Psoas muscle (tissue), 8 donors: ENCODE measurements around the gene AFF1. TPM values are rescaled to one million over a fixed set of nuclear protein-coding genes. Genes with fewer than 3 reads are reported as not detected.

Source experiments
- ATAC-seq, 4 donors: fragments of 200-7000 bp; cut with Tn5 transposase; one replicate each; pipeline ENCODE4 v1.9.1; 2020; ENCODE audit warnings: moderate library complexity in 3 of 4, mild to moderate bottlenecking in 2 of 4
- DNase-seq, 2 donors: peaks; one replicate each; pipeline ENCODE4 v3.0.0-alpha.2; 2020
- H3K27ac ChIP-seq: fragments of 200-600 bp; one replicate; pipeline ENCODE4 v1.8.0; 2022
- H3K27me3 ChIP-seq, 3 donors: fragments of 200-600 bp in 1 of 3; one replicate each; pipeline versions ENCODE4 v1.6.1 to v1.8.0; 2013 to 2022; ENCODE audit warnings: low read length in 2 of 3, mild to moderate bottlenecking in 2 of 3, moderate library complexity in 1 of 3; ENCODE audit not compliant: insufficient read depth in 3 of 3
- H3K36me3 ChIP-seq, 2 donors: fragments of 200-600 bp in 1 of 2; one replicate each; pipeline versions ENCODE4 v1.6.1 to v1.8.0; 2013 to 2022; ENCODE audit warnings: low read depth in 1 of 2, mild to moderate bottlenecking in 1 of 2, moderate library complexity in 1 of 2; ENCODE audit not compliant: insufficient read depth in 1 of 2
- H3K4me1 ChIP-seq: fragments of 200-600 bp; one replicate; pipeline ENCODE4 v1.8.0; 2022
- H3K4me3 ChIP-seq: fragments of 200-600 bp; one replicate; pipeline ENCODE4 v1.8.0; 2022; ENCODE audit warnings: mild to moderate bottlenecking
- H3K9me3 ChIP-seq: fragments of 200-600 bp; one replicate; pipeline ENCODE4 v1.8.0; 2022
- CTCF ChIP-seq: fragments of 200-600 bp; IDR thresholded peaks from one replicate; pipeline ENCODE4 v1.8.0; 2022; ENCODE audit warnings: antibody characterized with exemption
- WGBS, 3 donors: extraction: QIAGEN DNeasy Blood & Tissue Kit; methylation state at CpG; one replicate each; pipeline versions ENCODE4 v1.1.6 to v1.1.7; 2013; 5-methylcytosine and 5-hydroxymethylcytosine counted together
- intact Hi-C, 2 donors: fragments of 100-400 bp; cut with DNase I; formaldehyde crosslinking; loops; one replicate each; pipeline versions ENCODE4 v1.11.0 to v1.14.2; 2022
- polyA plus RNA-seq, 3 donors: library from polyadenylated mRNA; stranded (reverse); fragments of 200-250 nt; gene quantifications; one replicate each; pipeline ENCODE4 v1.2.3, GENCODE V29; 2013
- total RNA-seq, 4 donors: library from RNA; stranded (reverse); fragmentation: NEBNext Ultra II Directional in 2 of 4; extraction: Animal tissue kit (Norgen Biotek cat#: 25700) in 2 of 4; gene quantifications; one replicate each; pipeline versions ENCODE4 v1.2.1 to v1.2.4, GENCODE V29; 2021 to 2023
- donor health status: healthy with polysubstance abuse.
- donor health status: DM: no; HTN: no; CAD: no; lungs with moderate emphysema.
- donor health status: Bipolar disorder and iron deficiency.
- donor health status: healthy.
- donor health status: DM: yes; HTN: yes; CAD: no.
- donor health status: DM: no; HTN: no; CAD: no.
- donor health status: DM: no; HTN: no; CAD: no.
- donor health status: DM: yes; HTN: yes; CAD: no.

The AFF1 gene
- total and polyA plus RNA-seq, 7 donors: 62.7 to 171 (median 120) TPM

GRCh38 chr4:87025614-87026041 is 90.8 kb downstream of the AFF1 start:
- ATAC-seq: peak; percentile 18 to 53 (median 31)
- DNase-seq: no peak
- Histone ChIP-seq H3K27me3 (no peaks in the 10 kb centered on the region), H3K9me3 (no peaks in the 10 kb centered on the region), H3K4me3 (no peak overlapping the region), H3K4me1 (peaks cover 94% of the 10 kb centered on the region), H3K36me3 (no peaks in the 10 kb centered on the region), H3K27ac (peak overlapping the region; percentile 91)
- intact Hi-C loops: no loop called here
- no peak for TF ChIP-seq CTCF
- 44 to 73% (median 51%) methylated on average over 6 of the region's 6 CpGs for WGBS, 3 donors

- peak overlapping the region; percentile 91 for H3K27ac ChIP-seq
- no peak for DNase-seq
Observed at GRCh38 chr4:87026800-87027495, 92.1 kb downstream of the AFF1 start.

GRCh38 chr4:87029356-87029755 is 94.5 kb downstream of the AFF1 start:
- TF ChIP-seq CTCF: no peak
- H3K4me1 ChIP-seq: peaks cover 100% of the 10 kb centered on the region
- no peaks in the 10 kb centered on the region for H3K36me3 ChIP-seq
- DNase-seq: no peak
- intact Hi-C loops: no loop called here
- H3K9me3 ChIP-seq: no peaks in the 10 kb centered on the region
- peak overlapping the region; percentile 91 for H3K27ac ChIP-seq
- H3K4me3 ChIP-seq: no peak overlapping the region
- WGBS, 3 donors: 8 to 37% (median 18%) methylated on average over 5 of the region's 5 CpGs
- ATAC-seq: peak in 2 of 4 donors; percentile 45 to 67
- H3K27me3 ChIP-seq: no peaks in the 10 kb centered on the region

More at GRCh38 chr4:87026800-87027495, 92.1 kb downstream of the AFF1 start:
- peaks cover 96% of the 10 kb centered on the region for H3K4me1 ChIP-seq
- H3K9me3 ChIP-seq: no peaks in the 10 kb centered on the region
- H3K4me3 ChIP-seq: peak overlapping the region; percentile 32
- no peaks in the 10 kb centered on the region for H3K27me3 ChIP-seq
- ATAC-seq: peak; percentile 54 to 69 (median 62)
- TF ChIP-seq CTCF: no peak
- WGBS, 3 donors: 20 to 46% (median 26%) methylated on average over 4 of the region's 4 CpGs
- H3K36me3 ChIP-seq: no peaks in the 10 kb centered on the region
- intact Hi-C loops: no loop called here

GRCh38 chr4:87030124-87030523 is 95.3 kb downstream of the AFF1 start:
- H3K9me3 ChIP-seq: no peaks in the 10 kb centered on the region
- no peaks in the 10 kb centered on the region for H3K27me3 ChIP-seq
- intact Hi-C loops: loop anchor here in 1 of 2 donors (2.0 kb wide), 1 partner anchor 15 kb away; no protein-coding TSS in a partner anchor
- peak in 2 of 4 donors; percentile 43 to 69 for ATAC-seq
- H3K27ac ChIP-seq: peak overlapping the region; percentile 91
- DNase-seq: no peak
- peak overlapping the region; percentile 27 for H3K4me3 ChIP-seq
- TF ChIP-seq CTCF: no peak
- H3K36me3 ChIP-seq: no peaks in the 10 kb centered on the region
- 33 to 62% (median 35%) methylated on average over 4 of the region's 4 CpGs for WGBS, 3 donors
- H3K4me1 ChIP-seq: peaks cover 100% of the 10 kb centered on the region
